ENCODE data around the gene EFNA5.

GRCh38 chr5:107601076-107601475, 69.7 kb downstream of the EFNA5 start:
- TF ChIP-seq CTCF (IDR thresholded peaks at IDR 0.05): no peak
- no peak for TF ChIP-seq POLR2A (IDR thresholded peaks at IDR 0.05)
- no peak for TF ChIP-seq EP300 (IDR thresholded peaks at IDR 0.05)
- no peak for TF ChIP-seq POLR2AphosphoS5 (IDR thresholded peaks at IDR 0.05)

All from suprapubic skin (tissue), 4 donors.